ENCODE results near the gene FRS2.

- TF ChIP-seq CTCF (IDR thresholded peaks at IDR 0.05) (no peak), POLR2A (IDR thresholded peaks at IDR 0.05) (no peak)
These were observed 151.4 kb downstream of the FRS2 start for GRCh38 chr12:69621551-69621950.

Measured in ovary (tissue), 3 donors.